Gastroesophageal sphincter (tissue), 4 donors: ENCODE results near the gene GALNTL6. TPM values are rescaled to one million over a fixed set of nuclear protein-coding genes. Genes with fewer than 3 reads are reported as not detected.

Experiments
- ATAC-seq: fragments of 150-250 bp; one replicate; pipeline ENCODE4 v1.9.1; 2016; ENCODE audit warnings: mild to moderate bottlenecking, moderate library complexity
- H3K27ac ChIP-seq, 4 donors: fragments of 200-600 bp; sonication (generic) in 3 of 4; 1 replicate in 3 of 4; 2 replicates in 1 of 4; pipeline ENCODE4 v1.5.1; 2016 to 2019
- H3K27me3 ChIP-seq: fragments of 200-600 bp; sonication (generic); one replicate; pipeline ENCODE4 v1.5.1; 2019
- H3K36me3 ChIP-seq, 2 donors: fragments of 200-600 bp; sonication (generic); one replicate each; pipeline ENCODE4 v1.5.1; 2019; ENCODE audit warnings: control low read depth in 1 of 2
- H3K4me1 ChIP-seq, 3 donors: fragments of 200-600 bp; sonication (generic); 1 replicate in 2 of 3; 2 replicates in 1 of 3; pipeline ENCODE4 v1.5.1; 2016 to 2019; ENCODE audit warnings: control low read depth in 2 of 3
- H3K4me3 ChIP-seq, 2 donors: fragments of 200-600 bp; sonication (generic); one replicate each; pipeline ENCODE4 v1.5.1; 2019; ENCODE audit warnings: mild to moderate bottlenecking in 1 of 2, moderate library complexity in 1 of 2
- H3K9me3 ChIP-seq, 3 donors: fragments of 200-600 bp; sonication (generic); one replicate each; pipeline ENCODE4 v1.5.1; 2017 to 2019; ENCODE audit warnings: control low read depth in 2 of 3
- EP300 ChIP-seq: sonication (generic); formaldehyde crosslinking; IDR thresholded peaks from one replicate; pipeline ENCODE4 v1.6.1; 2017; ENCODE audit warnings: antibody characterized with exemption, mild to moderate bottlenecking
- POLR2A ChIP-seq, 2 donors: fragments of 450-650 bp; IDR thresholded peaks; one replicate each; pipeline ENCODE4 v1.6.1; 2017; ENCODE audit warnings: antibody characterized with exemption in 2 of 2, mild to moderate bottlenecking in 2 of 2, moderate library complexity in 1 of 2
- POLR2AphosphoS5 ChIP-seq: sonication (generic); formaldehyde crosslinking; IDR thresholded peaks from one replicate; pipeline ENCODE4 v1.6.1; 2017; ENCODE audit warnings: antibody characterized with exemption
- WGBS, 2 donors: methylation state at CpG; one replicate each; pipeline ENCODE4 v1.1.5; 2018; ENCODE audit warnings: low coverage in 1 of 2; 5-methylcytosine and 5-hydroxymethylcytosine counted together
- total RNA-seq, 4 donors: library from RNA; depleted of rRNA; stranded (reverse); fragments of >200 nt; gene quantifications; one replicate each; pipeline ENCODE4 v1.1.0, GENCODE V29; 2016
- TF ChIP-seq, protein P1 (sequence below), 4 experiments: fragments of 200-600 bp in 2 of 4; fragments of 450-650 bp in 2 of 4; sonication (generic) in 1 of 4; IDR thresholded peaks; one replicate each; pipeline ENCODE4 v1.5.1; 2017 to 2019; ENCODE audit warnings: antibody characterized with exemption in 4 of 4, mild to moderate bottlenecking in 2 of 4, moderate library complexity in 2 of 4

GALNTL6 gene
- total RNA-seq, 4 donors from 2014 or later: not detected

DNA sequence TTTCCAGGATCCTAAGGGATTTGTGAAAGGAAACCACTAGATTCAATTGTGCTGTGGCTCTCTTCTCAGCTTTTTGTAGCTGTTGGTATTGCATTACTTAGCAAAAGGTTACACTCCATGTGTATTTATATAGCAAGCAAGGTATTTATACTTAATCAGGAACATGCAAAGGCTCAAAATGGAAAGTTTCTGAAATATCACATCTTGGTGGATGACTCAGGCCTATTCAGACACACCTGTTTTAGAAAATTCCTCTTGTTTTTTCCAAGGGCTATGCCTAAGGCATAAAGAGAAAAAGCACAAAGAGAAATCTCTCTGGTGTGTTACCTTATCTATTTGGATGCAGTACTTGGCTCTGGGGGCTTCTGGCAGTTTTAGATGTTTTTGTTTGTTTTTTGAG is 1211.0 kb downstream of the GALNTL6 start:
- H3K4me3 ChIP-seq: no peak overlapping the region
- H3K4me1 ChIP-seq: peaks cover 0 to 5% (median 0%) of the 10 kb centered on the region in 3 donors
- H3K36me3 ChIP-seq: no peaks in the 10 kb centered on the region
- no peak for ATAC-seq
- H3K27me3 ChIP-seq: no peaks in the 10 kb centered on the region
- H3K9me3 ChIP-seq: no peaks in the 10 kb centered on the region
- TF ChIP-seq POLR2AphosphoS5: no peak
- no peak for TF ChIP-seq EP300
- TF ChIP-seq POLR2A (IDR thresholded peaks at IDR 0.05): no peak
- TF ChIP-seq, protein P1, sequence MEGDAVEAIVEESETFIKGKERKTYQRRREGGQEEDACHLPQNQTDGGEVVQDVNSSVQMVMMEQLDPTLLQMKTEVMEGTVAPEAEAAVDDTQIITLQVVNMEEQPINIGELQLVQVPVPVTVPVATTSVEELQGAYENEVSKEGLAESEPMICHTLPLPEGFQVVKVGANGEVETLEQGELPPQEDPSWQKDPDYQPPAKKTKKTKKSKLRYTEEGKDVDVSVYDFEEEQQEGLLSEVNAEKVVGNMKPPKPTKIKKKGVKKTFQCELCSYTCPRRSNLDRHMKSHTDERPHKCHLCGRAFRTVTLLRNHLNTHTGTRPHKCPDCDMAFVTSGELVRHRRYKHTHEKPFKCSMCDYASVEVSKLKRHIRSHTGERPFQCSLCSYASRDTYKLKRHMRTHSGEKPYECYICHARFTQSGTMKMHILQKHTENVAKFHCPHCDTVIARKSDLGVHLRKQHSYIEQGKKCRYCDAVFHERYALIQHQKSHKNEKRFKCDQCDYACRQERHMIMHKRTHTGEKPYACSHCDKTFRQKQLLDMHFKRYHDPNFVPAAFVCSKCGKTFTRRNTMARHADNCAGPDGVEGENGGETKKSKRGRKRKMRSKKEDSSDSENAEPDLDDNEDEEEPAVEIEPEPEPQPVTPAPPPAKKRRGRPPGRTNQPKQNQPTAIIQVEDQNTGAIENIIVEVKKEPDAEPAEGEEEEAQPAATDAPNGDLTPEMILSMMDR (IDR thresholded peaks at IDR 0.05): no peak
- no peak overlapping the region for H3K27ac ChIP-seq

DNA sequence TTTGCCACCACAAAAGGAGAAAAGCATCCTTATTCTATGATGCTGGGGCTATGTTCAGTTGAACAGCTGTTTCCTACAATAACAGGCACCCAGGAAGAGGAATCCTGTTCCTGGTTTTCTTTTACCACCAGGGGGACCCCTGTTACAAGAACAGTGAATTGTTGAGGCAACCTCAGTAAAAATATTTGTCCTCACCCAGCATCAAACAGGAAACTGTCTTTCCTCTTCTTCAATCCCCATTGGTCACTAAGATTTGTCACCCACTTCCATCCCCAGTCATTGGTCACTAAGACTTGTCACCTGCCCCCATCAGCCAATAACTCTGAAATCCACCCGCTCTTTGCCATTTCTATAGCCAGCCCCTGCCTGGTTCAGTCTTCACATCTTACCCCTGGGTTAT is 1211.9 kb downstream of the GALNTL6 start:
- Histone ChIP-seq H3K4me1 (peaks cover 0 to 5% (median 0%) of the 10 kb centered on the region in 3 donors), H3K27ac (no peak overlapping the region), H3K9me3 (no peaks in the 10 kb centered on the region), H3K36me3 (no peaks in the 10 kb centered on the region), H3K27me3 (no peaks in the 10 kb centered on the region), H3K4me3 (no peak overlapping the region)
- no peak for TF ChIP-seq POLR2AphosphoS5
- TF ChIP-seq, protein P1 (IDR thresholded peaks at IDR 0.05): peak; percentile 74 to 81 (median 75)
- peak; percentile 49 for ATAC-seq
- WGBS, 2 donors: 100% methylated on average over 1 of the region's 1 CpG

DNA sequence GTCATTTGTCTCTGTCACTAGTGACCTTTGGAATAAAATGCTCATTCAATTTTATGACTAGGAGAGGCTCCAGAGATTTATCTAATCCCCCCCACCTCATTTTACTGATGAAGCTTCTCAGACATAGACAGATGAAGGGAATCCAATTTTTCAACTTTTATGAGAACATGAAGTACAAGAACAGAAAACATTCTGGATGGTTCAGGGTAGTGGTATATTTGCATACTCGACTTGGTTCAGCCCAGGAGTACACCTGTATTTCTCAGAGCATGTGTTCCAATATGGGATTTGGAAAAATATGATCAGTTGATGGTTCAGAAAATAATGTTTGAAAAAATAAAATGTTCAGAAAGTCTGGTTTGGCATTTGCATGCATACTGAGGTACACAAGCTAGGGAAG is 1224.0 kb downstream of the GALNTL6 start:
- ATAC-seq: no peak
- H3K27me3 ChIP-seq: no peaks in the 10 kb centered on the region
- TF ChIP-seq POLR2AphosphoS5 (no peak), EP300 (no peak), POLR2A (IDR thresholded peaks at IDR 0.05) (no peak)
- TF ChIP-seq, protein P1 (IDR thresholded peaks at IDR 0.05): no peak
- H3K27ac ChIP-seq: no peak overlapping the region
- WGBS, 2 donors: 60 to 100% methylated on average over 1 of the region's 1 CpG
- H3K4me3 ChIP-seq: no peak overlapping the region
- H3K36me3 ChIP-seq: no peaks in the 10 kb centered on the region
- H3K4me1 ChIP-seq: peaks cover 0 to 17% (median 5%) of the 10 kb centered on the region in 3 donors
- no peaks in the 10 kb centered on the region for H3K9me3 ChIP-seq

DNA sequence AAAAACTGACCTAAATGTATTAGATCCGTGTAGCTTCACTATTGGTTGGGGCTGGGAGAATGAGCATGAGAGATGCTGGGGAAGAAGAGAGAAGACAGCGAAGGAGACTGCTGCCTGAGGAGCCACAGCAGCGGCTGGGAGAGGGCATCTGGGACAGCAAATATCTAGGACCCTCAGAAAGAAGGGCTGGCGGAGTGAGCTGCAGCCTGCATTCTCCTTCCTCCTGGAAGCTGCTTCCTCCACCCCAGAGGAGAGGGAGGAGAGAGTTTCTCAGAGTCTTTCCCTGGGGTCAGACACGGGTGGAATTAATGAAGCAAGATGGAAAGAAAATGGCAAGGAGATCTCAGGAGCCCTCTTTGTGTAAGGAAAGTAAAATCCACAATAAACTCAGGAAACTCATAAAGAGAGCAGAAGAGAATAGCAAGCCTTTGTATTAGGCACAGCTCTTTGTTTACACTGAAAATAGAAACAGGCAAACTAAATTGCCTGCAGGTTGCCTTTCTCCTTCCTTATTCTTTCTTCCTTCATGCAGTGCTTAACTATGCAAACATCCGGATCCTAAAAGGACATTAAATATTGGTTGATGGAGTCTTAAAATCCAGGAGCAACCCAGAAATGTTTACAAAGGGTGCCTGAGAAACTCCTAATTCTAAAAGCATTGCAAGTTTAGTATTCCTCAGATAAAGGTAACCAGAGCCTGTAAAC is 1225.1 kb downstream of the GALNTL6 start:
- Histone ChIP-seq H3K27ac (no peak overlapping the region), H3K36me3 (no peaks in the 10 kb centered on the region), H3K27me3 (no peaks in the 10 kb centered on the region), H3K9me3 (no peaks in the 10 kb centered on the region), H3K4me3 (no peak overlapping the region), H3K4me1 (peaks cover 0 to 17% (median 5%) of the 10 kb centered on the region in 3 donors)
- 66 to 78% methylated on average over 4 to 6 of the region's 6 CpGs for WGBS, 2 donors
- ATAC-seq: no peak
- TF ChIP-seq, protein P1 (IDR thresholded peaks at IDR 0.05): no peak
- TF ChIP-seq POLR2AphosphoS5 (no peak), POLR2A (IDR thresholded peaks at IDR 0.05) (no peak), EP300 (no peak)
